Activated naive CD4-positive, alpha-beta T cell treated with Interleukin-2 at 50 U/mL for 16 hours (primary cell): Measurements from ENCODE around the gene ARSI.

Experiments used
- DNase-seq: peaks from one replicate; pipeline ENCODE4 v3.0.0-alpha.2; 2020

Gene ARSI

GRCh38 chr5:150289551-150290390, 12.9 kb downstream of the ARSI start, which contains the start of gene CAMK2A:
TSS of gene CAMK2A (minus strand) at chr5:150289773. CDS start at chr5:150289625, 148 bp downstream.
- DNase-seq: no peak

- DNase-seq: no peak
These were observed 13.9 kb downstream of the ARSI start for GRCh38 chr5:150288791-150289190.

- DNase-seq: no peak
These were observed 14.3 kb downstream of the ARSI start for GRCh38 chr5:150288361-150288760.

GRCh38 chr5:150286820-150287219, 15.9 kb downstream of the ARSI start:
- DNase-seq: no peak

GRCh38 chr5:150285114-150285513, 17.6 kb downstream of the ARSI start:
- no peak for DNase-seq

- no peak for DNase-seq
These were observed 18.4 kb downstream of the ARSI start for GRCh38 chr5:150284311-150284710.

- DNase-seq: no peak
These were observed 18.8 kb downstream of the ARSI start for GRCh38 chr5:150283904-150284303.

- no peak for DNase-seq
These were observed 20.7 kb downstream of the ARSI start for GRCh38 chr5:150281987-150282386.

- no peak for DNase-seq
These were observed 23.2 kb downstream of the ARSI start for GRCh38 chr5:150279330-150280020.

- DNase-seq: no peak
These were observed 23.8 kb downstream of the ARSI start for GRCh38 chr5:150278916-150279315.

- no peak for DNase-seq
These were observed 24.5 kb downstream of the ARSI start for GRCh38 chr5:150278046-150278730.

- no peak for DNase-seq
These were observed 25.7 kb downstream of the ARSI start for GRCh38 chr5:150277043-150277442.

GRCh38 chr5:150274811-150275210, 27.9 kb downstream of the ARSI start:
- no peak for DNase-seq

GRCh38 chr5:150272531-150272930, 30.2 kb downstream of the ARSI start:
- DNase-seq: no peak

- no peak for DNase-seq
These were observed 30.8 kb downstream of the ARSI start for GRCh38 chr5:150271923-150272322.

GRCh38 chr5:150271296-150271692, 31.4 kb downstream of the ARSI start:
- no peak for DNase-seq

GRCh38 chr5:150270541-150271295, 32.0 kb downstream of the ARSI start:
- no peak for DNase-seq

GRCh38 chr5:150266871-150267291, 35.8 kb downstream of the ARSI start:
- DNase-seq: no peak

GRCh38 chr5:150265870-150266383, 36.8 kb downstream of the ARSI start:
- no peak for DNase-seq

- DNase-seq: no peak
These were observed 37.8 kb downstream of the ARSI start for GRCh38 chr5:150264667-150265603.
